SK-MEL-5 (cell line): ENCODE measurements around the gene OSTM1. TPM values are rescaled to one million over a fixed set of nuclear protein-coding genes. Genes with fewer than 3 reads are reported as not detected.

ENCODE experiments used
- DNase-seq: peaks from one replicate; pipeline ENCODE4 v3.0.0-alpha.2; 2016; ENCODE audit warnings: low read depth, low spot score
- in situ Hi-C: cut with HindIII; loops from 2 replicates; pipeline ENCODE4 v1.10.0; 2016; ENCODE audit warnings: low sequenced_read_pairs, high pct_unique_total_duplicates, low pct_unique_long_range_greater_than_20kb
- polyA plus RNA-seq, 2 experiments: library from polyadenylated mRNA; depleted of rRNA; stranded (reverse); fragments of >200 nt; gene quantifications; 2 replicates each; pipeline ENCODE4 v1.2.3, GENCODE V29; 2015
- total RNA-seq: library from RNA; depleted of rRNA; stranded (reverse); fragments of >200 nt; shearing (Covaris generic); gene quantifications from 2 replicates; pipeline ENCODE4 v1.2.3, GENCODE V29; 2014; rRNA removed

Gene OSTM1, protein sequence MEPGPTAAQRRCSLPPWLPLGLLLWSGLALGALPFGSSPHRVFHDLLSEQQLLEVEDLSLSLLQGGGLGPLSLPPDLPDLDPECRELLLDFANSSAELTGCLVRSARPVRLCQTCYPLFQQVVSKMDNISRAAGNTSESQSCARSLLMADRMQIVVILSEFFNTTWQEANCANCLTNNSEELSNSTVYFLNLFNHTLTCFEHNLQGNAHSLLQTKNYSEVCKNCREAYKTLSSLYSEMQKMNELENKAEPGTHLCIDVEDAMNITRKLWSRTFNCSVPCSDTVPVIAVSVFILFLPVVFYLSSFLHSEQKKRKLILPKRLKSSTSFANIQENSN
- 194 and 228 TPM in 2 replicates for total RNA-seq
- polyA plus RNA-seq (2015; cell fraction: cytosol; rRNA removed) = 102 and 134 TPM in 2 replicates
- polyA plus RNA-seq (2015; cell fraction: nucleus; rRNA removed) = 61.3 and 76.7 TPM in 2 replicates

DNA sequence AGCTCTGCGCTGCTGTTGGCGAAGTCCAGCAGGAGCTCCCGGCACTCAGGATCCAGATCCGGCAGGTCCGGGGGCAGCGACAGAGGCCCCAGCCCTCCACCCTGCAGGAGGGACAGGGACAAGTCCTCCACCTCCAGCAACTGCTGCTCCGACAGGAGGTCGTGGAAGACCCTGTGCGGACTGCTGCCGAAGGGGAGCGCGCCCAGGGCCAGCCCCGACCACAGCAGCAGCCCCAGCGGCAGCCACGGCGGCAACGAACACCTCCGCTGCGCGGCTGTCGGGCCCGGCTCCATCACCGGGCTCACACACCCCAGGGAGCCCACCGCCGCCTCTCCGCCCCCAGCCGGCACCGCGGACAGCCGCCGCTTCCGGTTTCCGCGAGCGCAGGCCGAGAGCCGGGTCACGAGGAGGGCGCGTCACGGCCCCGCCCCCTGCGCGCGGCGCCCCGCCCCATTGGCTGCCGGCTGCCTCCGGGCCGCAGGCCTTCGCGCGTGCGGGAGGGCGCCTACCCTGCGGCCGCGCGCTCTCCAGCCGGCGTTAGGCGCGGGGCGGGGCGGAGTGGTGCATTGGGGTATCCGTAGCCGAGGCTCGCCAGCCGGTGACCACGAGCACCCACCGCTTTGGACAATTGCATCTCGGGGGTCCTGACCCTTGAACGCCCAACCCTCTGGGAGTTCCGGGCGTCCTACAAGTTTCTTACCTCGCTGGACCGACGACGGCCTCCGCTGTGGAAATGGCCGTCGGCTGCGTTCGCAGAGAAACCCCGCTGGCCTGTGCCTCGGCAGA lies at the start of gene OSTM1:
Gene OSTM1 (minus strand): TSS at position 383 of the 786 bp plus-strand sequence. CDS start 90 bp downstream, at position 293.
- in situ Hi-C loops = no loop called here
- peak; percentile 79 for DNase-seq

DNA sequence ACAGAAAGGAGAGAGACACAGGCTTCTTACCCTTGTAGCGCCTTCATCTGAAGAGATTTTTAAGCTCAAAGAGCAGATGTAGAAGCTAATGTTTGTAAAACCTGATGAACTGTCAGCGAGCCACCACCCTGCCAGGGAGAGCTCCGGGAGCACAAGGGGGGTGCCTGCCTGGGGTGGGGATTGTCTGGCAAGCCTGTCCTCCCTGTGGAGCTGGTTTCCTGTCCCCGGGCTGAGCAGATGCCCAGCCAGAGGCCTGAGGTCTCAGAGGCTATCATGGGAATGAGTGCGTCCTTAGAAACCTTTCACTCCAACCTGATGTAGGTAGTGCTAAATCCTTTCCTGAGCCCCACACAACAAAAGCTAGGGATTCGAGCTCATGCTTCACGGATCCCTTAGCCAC lies 49.4 kb upstream of the OSTM1 start:
- in situ Hi-C loops = no loop called here
- DNase-seq = no peak

DNA sequence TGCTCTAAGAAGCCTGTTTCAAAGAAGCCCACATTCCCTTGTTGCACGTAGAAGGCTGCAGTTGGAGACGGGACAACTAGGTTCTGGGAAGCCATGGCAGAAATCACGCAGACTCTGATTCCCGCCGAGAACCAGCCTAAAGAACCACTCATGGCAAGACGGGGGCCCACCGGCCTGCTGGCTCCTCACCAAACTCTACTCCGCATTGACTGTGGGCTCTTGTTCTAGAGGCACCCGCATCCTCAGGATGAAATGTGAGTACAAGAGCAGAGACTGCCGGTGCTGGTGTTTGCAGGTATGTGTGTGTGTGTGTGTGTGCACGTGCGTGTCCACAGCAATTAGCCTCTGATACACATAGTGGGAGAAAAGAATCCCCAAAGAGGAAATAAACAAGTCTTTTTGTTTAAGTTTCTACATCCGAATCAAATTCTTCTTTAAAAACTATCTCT lies 49.0 kb upstream of the OSTM1 start:
- in situ Hi-C loops = no loop called here
- DNase-seq = no peak

DNA sequence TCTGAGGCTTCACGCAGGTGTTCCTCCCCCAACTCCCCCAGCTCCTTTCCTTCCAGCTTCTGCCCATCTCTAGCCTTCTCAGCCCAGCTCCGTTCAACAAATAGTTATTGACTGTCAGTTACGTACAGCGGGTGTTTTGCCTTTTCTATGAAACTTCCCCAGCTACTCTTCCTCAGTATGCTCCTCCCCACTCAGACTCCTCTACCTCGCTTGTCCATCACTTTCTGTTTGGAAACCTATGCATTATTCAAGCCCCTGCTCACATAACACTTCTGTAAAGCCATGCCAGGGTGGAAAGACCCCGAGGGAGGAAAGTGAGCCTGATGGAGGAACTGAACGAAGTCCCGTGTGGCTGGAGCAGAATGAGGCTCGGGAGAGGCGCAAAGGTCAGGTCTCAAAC lies 47.1 kb upstream of the OSTM1 start:
- no peak for DNase-seq
- in situ Hi-C loops = no loop called here

DNA sequence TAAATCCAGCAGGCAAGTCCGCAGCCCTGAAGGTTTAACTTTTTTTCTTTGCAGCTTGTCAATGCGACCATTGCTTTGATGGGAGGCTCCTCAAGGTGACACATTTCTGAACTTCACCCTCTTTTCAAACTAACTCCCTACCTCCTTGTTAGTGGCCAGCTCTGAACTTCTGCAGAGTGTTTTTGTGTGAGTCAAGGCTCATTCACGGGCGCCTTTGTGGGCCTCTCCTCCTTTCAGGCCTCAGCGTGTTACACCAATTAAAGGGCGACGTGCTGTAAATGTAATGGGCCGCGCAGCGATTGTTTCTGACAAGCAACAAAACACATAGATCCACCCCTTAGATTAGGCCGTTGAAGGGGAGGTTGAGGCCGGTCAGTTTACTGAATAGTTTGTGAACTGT lies 45.8 kb upstream of the OSTM1 start:
- DNase-seq = no peak
- in situ Hi-C loops = no loop called here

DNA sequence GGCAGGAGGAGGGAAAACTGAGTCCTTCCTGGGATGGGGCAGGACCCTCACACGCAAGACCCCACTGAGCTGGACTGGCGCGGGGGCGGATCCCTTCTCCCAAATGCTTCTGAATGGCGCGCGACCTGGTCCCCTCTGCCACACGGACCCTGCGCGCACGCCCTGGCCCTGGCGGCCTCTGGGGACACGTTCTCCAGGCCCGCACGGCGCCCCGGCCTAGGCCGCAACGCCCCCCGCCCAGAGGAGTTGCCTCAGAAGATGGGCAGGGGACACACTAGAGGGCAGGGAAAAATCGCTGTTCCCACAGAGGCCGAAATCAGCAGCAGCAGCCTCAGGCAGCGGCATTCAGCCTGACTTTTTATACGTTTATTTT lies 45.2 kb upstream of the OSTM1 start:
- in situ Hi-C loops = no loop called here
- no peak for DNase-seq

DNA sequence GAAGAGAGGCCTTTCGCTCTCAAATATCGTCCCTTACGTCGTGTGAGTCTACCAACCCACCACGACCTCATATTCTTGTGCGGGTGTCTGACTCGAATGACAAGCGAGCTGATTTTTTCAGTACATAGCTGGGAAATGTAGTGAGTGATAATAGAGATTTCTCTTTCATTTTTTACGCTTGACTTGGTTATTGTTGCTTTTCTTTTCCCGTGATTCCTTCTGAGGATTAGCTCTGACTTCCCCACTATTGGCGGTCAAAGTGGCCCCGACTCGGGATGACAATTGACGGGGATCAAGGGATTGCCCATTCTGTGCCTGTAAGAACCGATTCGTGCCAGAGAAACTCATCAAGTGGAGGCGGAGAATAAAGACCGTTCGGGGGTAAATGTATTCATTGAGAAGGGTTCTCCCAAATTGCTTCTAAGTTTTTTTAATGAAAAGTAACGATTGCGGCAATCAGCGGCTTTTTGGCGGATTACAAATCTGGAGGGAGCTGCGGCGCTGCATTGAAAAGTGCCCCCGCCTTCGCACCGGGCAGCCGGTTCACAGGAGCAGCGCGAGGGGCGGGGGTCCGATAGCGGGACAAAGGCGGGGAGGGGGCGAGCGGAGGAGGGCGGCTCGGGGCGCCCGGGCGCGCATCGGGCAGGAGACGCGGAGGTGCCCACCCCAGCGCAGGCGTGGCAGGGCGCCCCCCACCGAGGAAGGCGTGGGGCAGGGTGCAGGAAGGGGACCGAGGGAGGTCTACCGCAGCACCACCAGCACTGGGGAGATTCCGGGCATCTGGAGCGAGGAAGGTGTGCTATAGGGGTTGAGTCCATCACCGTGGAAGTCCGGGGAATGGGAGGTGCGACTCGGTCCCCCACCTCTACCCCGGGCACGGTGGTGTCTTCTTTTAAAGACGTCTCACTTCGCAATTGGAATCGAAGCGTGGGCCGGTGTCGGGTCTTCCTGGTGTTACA lies 44.5 kb upstream of the OSTM1 start:
- in situ Hi-C loops = no loop called here

DNA sequence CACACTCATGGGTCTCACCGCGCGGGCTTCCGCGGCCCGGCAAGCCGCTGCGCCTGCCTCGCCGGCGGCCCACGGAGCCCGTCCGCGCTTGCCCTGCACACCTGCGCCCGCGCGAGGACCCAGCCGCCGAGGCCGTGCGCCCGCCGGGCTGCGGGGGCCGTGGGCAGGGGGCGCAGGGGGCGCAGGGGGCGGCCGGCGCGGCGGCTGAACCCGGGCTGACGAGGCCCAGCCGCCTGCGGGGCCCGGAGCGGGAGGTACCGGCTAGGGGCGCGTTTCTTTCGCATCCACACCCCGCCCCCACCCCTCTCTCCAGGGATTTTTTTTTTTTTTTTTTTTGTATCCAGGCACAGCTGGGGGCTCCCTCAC lies 43.8 kb upstream of the OSTM1 start:
- DNase-seq = no peak
- in situ Hi-C loops = no loop called here

More for the DNA sequence above, 44.5 kb upstream of the OSTM1 start:
- no peak for DNase-seq

DNA sequence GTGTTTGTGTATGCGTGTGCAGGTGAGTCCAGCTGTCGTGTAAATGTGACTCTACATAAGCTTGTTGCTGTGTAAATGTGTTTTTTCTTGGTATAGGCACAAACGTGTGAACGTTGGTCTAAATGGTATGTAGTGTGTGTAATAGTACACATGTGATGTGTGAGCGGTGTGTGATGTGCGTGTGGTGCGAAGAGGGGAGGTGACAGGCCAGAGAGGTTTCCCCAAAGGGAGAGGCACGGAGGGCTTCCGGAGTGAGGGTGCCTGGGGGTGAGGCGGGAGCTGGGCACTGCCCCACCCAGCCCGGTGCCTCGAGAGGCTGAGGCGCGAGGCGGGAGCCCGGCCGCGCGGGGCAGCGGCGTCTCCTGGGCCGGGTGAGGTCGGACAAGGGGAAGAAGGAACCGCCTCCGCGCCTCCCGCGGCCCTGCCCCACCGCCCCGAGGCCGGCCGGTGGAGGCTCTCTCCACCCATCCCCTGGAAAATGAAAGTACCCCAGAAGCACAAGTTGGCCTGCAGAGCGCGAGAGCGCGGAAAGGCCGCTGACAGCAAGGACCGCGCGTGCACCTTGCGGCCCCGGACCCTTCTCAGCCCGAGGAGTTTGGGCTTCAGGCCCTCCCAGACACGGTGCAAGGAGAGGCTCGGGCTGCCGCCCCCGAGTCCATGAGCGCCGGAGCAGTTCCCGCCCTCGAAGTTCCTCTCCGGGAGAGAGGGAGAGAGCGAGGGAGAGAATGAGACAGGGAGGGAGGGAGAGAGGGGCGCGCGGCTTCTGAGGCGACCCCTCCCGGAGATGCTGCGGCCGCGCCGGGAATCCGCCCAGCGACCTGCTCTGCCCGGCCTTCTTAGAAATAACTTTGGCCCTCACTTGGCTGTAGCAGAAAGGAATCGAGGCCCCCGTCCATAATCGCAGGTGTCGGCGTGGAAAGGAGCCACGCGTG lies 43.2 kb upstream of the OSTM1 start:
- DNase-seq = no peak

DNA sequence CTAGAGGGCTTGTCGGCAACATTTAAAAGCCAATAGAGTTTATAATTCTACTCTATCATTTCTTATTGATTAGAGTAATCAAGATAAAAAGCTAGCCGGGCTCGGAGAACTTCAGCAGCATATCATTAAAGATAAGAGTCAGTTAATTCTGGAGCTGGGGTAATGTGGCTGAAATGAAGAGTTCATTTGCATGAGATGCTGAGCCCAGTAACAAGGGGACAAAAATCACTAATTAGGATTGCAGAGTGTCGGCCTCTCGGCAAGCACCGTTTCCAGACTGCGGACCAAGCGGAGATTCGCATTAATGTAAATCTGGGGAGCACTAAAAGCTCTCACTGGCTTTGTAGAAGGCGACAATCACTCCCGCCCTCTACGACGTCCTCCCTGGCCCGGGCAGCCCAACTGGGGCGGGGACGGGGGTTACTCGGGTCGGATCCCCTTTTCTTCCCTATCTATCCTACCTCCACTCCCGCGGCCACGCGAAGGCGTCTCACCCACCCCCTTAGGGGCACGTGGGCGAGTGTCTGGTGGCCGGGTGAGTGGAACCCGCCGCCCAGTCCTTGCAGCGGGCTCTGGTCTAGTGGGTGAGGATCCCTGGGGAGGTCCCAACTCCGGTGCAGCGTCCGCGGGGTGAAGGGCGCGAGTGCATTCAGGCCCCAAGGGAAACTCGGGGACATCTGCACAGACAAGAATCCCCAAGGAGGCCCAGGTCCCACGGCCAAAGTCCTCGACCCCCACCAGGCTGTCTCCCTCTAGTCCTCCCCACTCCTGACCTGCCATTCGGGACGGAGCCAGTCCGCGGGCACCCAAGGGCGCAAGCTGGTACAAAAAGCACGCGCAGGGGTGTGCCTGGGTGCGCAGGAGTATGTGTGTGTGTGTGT lies 42.2 kb upstream of the OSTM1 start:
- DNase-seq = no peak
- in situ Hi-C loops = no loop called here

More for the DNA sequence above, 43.2 kb upstream of the OSTM1 start:
- in situ Hi-C loops = no loop called here

DNA sequence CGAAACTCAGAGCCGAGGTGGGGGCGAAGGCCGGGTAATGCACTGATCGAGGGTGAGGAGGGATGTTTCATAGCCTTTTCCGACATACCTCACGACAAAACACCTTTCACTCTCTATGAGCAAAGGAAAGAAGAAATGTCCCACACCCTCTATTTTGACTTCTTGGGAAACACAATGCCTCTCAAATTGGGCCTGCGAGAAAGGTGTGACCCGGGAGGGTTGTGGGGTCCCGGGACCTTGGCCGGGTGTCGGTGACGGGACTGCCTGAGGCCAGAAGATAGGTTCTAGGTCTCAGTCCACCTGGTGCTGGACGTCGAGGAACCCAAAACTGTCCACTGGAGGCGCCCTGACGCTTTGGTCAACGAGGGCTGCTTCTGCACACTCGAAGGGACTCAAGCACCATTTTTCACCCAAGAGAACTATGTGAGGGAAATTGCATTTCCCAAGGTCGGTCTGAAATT lies 41.1 kb upstream of the OSTM1 start:
- in situ Hi-C loops = no loop called here
- DNase-seq = peak; percentile 25

DNA sequence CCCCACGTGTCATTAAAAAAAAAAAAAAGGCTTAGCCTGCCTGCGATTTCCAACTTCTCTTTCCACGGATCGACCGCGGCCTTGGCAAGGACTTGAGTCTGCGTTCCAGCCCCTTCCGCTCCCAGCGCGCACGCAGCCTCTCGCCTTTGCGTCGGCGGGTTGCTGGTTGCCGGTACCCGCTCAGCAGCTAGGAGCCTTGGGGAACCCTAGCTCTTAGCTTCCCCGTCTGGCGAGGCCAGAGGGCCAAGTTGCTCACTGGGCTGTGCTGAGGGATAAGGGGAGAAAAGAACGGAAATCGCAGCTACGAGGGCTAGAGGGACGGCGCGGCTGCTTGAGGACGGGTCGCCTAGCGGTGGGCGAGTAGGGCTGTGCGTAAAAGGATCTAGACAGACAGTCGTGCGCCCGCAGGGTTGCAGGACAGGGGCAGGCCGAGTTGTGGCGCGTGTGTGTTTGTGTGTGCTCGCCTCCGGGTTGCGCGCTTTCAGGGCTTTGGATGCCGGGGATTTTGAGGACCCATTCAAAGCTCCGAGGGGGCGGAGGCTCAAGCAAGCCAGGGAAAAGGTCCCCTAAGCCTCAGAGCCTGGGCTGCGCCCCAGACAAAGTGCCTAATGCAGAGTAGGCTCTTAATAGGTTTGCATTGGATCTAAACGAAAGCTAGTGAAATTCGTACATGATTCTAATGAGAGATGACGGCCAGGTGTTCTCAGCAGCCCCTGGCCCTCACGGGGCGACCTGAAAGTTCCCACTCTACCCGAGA lies 40.5 kb upstream of the OSTM1 start:
- in situ Hi-C loops = no loop called here
- DNase-seq = no peak

DNA sequence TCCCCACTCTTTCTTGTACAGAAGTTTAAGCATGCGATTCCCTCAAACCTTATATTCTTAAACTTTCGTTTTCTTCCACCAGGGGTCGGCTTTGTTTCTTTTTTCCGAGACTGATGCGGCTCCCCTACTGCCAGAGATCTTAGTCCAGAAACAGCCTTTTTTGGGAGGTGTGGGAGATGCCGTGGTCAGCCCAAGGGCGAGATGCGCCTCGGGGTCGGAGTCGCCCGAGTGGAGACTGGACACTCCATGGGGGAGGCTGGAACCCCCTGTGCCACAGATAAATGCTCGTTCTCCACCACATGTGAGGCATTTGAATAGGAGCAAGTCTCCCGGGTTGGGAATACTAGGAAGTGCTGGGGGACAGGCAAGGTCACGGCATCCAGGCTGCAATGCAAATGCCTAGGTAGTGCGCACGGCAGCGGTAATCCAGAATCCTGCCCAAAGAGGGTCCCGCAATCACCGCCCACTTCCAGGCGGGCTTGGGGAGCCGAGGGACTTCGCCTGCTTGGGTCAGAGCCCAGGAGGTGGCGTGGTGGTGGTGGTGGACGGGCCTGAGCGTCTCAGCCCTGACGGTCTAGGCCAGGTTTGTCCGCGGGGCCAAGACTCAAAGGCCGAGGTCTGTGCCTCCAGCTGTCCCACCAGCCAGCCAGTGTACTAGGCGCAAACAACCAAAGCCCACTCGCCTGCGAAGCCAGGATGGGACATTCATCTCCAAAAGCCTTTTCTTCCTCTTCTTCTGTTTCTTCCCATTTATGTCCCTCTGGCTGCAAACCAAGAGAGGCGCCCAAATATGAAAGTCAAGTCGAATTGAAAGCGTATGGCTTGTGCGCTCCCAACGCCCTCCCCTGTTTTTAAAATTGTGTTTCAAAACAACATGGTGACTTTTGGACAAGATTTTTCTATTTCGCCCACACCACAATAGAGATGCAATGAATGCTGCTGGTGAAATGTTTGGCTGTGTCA lies 39.3 kb upstream of the OSTM1 start:
- peak; percentile 71 for DNase-seq
- in situ Hi-C loops = no loop called here

DNA sequence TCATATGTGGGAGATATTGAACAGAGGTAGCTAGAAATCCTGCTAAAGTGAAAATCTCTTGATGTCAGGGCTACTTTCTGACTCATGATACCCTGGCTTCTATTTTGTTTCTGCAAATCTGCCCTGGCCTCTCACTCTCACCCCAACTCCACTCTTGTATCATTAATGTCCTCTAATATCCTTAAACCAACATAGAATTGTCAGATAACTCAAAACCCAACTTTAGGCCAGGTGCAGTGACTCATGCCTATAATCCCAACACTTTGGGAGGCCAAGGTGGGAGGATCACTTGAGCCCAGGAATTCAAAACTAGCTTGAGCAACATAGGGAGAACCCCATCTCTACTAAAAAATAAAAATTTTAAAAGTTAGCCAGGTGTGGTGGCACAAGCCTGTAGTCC lies 33.8 kb upstream of the OSTM1 start:
- DNase-seq = no peak
- in situ Hi-C loops = no loop called here
